Erythroblast (primary cell): ENCODE measurements around the gene USPL1.

Experiments used
- GATA1 ChIP-seq: IDR thresholded peaks from 2 replicates; pipeline ENCODE4 v1.6.1; 2011; ENCODE audit warnings: low read depth, mild to moderate bottlenecking, control low read depth, low read length, moderate library complexity
- POLR2A ChIP-seq: IDR thresholded peaks from 2 replicates; pipeline ENCODE4 v1.6.1; 2011; ENCODE audit warnings: mild to moderate bottlenecking, low read length

DNA sequence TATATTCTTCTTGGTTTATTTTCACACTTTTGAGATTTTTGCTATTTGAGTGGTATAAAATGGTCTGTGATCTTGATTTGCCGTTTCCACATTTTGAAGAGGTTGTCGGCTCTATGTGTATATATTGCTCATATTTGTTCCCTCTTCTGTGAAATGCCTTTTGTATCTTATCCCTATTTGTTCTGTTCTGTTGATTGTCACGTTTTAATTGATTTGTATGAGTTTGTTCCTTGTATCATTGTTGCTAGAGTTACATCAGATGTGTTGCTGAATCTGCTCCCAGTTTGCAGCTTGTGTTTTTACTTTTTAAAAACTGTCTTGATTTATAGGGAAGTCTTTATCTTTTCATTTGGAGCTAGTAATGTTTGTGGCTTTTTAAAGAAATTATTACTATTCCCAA is 17.1 kb downstream of the USPL1 start:
- no peak for TF ChIP-seq POLR2A
- no peak for TF ChIP-seq GATA1
